H1 (cell line): ENCODE measurements around the gene SKIDA1. TPM values are rescaled to one million over a fixed set of nuclear protein-coding genes. Genes with fewer than 3 reads are reported as not detected.
A peak's percentile ranks its signal among the peaks of the same experiment; 100 is the strongest.

Experiments
- ASH2L ChIP-seq: fragments of 200-600, 300-600 bp; sonication (generic); IDR thresholded peaks from one replicate; pipeline ENCODE4 v1.7.1; 2017; ENCODE audit warnings: low read length
- BACH1 ChIP-seq: IDR thresholded peaks from 2 replicates; pipeline ENCODE4 v1.6.1; 2012; ENCODE audit warnings: low read length, improper control_type of control experiment
- BCL11A ChIP-seq, 2 experiments: IDR thresholded peaks; one replicate each; pipeline ENCODE4 v1.6.1; 2011; ENCODE audit warnings: low read depth in 2 of 2, low read length in 2 of 2, mild to moderate bottlenecking in 2 of 2
- CEBPB ChIP-seq: IDR thresholded peaks from 2 replicates; pipeline ENCODE4 v1.6.1; 2012; ENCODE audit warnings: low read depth, low read length
- EGR1 ChIP-seq: IDR thresholded peaks from 2 replicates; pipeline ENCODE4 v1.6.1; 2011; ENCODE audit warnings: low read depth, low read length, borderline replicate concordance
- EP300 ChIP-seq, 2 experiments: IDR thresholded peaks; 1 replicate in 1 of 2; 2 replicates in 1 of 2; pipeline ENCODE4 v1.6.1; 2011 to 2012; ENCODE audit warnings: low read depth in 2 of 2, low read length in 2 of 2, mild to moderate bottlenecking in 2 of 2, borderline replicate concordance in 1 of 2, inconsistent platforms in 1 of 2, moderate library complexity in 1 of 2
- GABPA ChIP-seq: IDR thresholded peaks from 2 replicates; pipeline ENCODE4 v1.6.1; 2011; ENCODE audit warnings: mild to moderate bottlenecking, low read length, moderate library complexity, borderline replicate concordance; ENCODE audit not compliant: insufficient read depth
- GTF2F1 ChIP-seq: IDR thresholded peaks from 2 replicates; pipeline ENCODE4 v1.6.1; 2012; ENCODE audit warnings: low read depth, low read length, improper control_type of control experiment, borderline replicate concordance
- HDAC2 ChIP-seq, 2 experiments: fragments of 300-600 bp in 1 of 2; sonication (generic) in 1 of 2; IDR thresholded peaks; 2 replicates each; pipeline ENCODE4 v1.6.1; 2011 to 2012; ENCODE audit warnings: low read depth in 2 of 2, low read length in 2 of 2, mild to moderate bottlenecking in 2 of 2, moderate library complexity in 2 of 2, borderline replicate concordance in 1 of 2, inconsistent platforms in 1 of 2
- HDAC6 ChIP-seq: IDR thresholded peaks from one replicate; pipeline ENCODE4 v1.7.1; 2012; ENCODE audit warnings: low read depth, mild to moderate bottlenecking, inconsistent platforms, low read length, moderate library complexity
- JUN ChIP-seq: IDR thresholded peaks from 2 replicates; pipeline ENCODE4 v1.6.1; 2011; ENCODE audit warnings: low read depth, mild to moderate bottlenecking, improper control_type of control experiment, low read length
- KDM4A ChIP-seq: IDR thresholded peaks from one replicate; pipeline ENCODE4 v1.7.1; 2012; ENCODE audit warnings: low read depth, mild to moderate bottlenecking, moderate library complexity, low read length, inconsistent platforms; ENCODE audit not compliant: severe bottlenecking
- PHF8 ChIP-seq: fragments of 200-600 bp; sonication (generic); conservative IDR thresholded peaks from 2 replicates; pipeline ENCODE4 v1.7.1; 2012; ENCODE audit warnings: low read depth, mild to moderate bottlenecking, inconsistent platforms, low read length, moderate library complexity
- POLR2AphosphoS5 ChIP-seq: IDR thresholded peaks from 2 replicates; pipeline ENCODE4 v1.6.1; 2011; ENCODE audit warnings: low read depth, low read length
- RAD21 ChIP-seq, 2 experiments: IDR thresholded peaks in 1 of 2; conservative IDR thresholded peaks in 1 of 2; 2 replicates each; pipeline ENCODE4 v1.6.1; 2011; ENCODE audit warnings: low read depth in 2 of 2, low read length in 2 of 2, improper control_type of control experiment in 1 of 2, inconsistent platforms in 1 of 2, mild to moderate bottlenecking in 1 of 2, moderate library complexity in 1 of 2
- RBBP5 ChIP-seq: IDR thresholded peaks from 2 replicates; pipeline ENCODE4 v1.7.1; 2012; ENCODE audit warnings: low read depth, mild to moderate bottlenecking, inconsistent platforms, low read length, moderate library complexity, borderline replicate concordance
- RFX5 ChIP-seq: IDR thresholded peaks from 2 replicates; pipeline ENCODE4 v1.6.1; 2011; ENCODE audit warnings: low read depth, low read length, improper control_type of control experiment, borderline replicate concordance
- SIX5 ChIP-seq: IDR thresholded peaks from 2 replicates; pipeline ENCODE4 v1.6.1; 2011; ENCODE audit warnings: mild to moderate bottlenecking, low read depth, low read length
- SP4 ChIP-seq: IDR thresholded peaks from 2 replicates; pipeline ENCODE4 v1.6.1; 2012; ENCODE audit warnings: low read length, inconsistent platforms
- TBP ChIP-seq: IDR thresholded peaks from 2 replicates; pipeline ENCODE4 v1.6.1; 2011; ENCODE audit warnings: low read depth, low read length, improper control_type of control experiment
- USF2 ChIP-seq: IDR thresholded peaks from 2 replicates; pipeline ENCODE4 v1.6.1; 2011; ENCODE audit warnings: low read length, improper control_type of control experiment
- ZNF274 ChIP-seq: IDR thresholded peaks from 2 replicates; pipeline ENCODE4 v1.7.0; 2012; ENCODE audit warnings: low read length, borderline replicate concordance; ENCODE audit errors: extremely low read depth
- polyA plus RNA-seq, 7 experiments: library from polyadenylated mRNA; depleted of rRNA in 3 of 7; stranded (reverse) in 5 of 7; unstranded in 2 of 7; fragments of >200 nt in 5 of 7; fragments of 200-250 nt in 2 of 7; gene quantifications; 1 replicate in 5 of 7; 2 replicates in 1 of 7; 4 replicates in 1 of 7; pipeline versions ENCODE4 v1.2.1 to v1.2.3, GENCODE V29; 2011 to 2013; ENCODE audit warnings: missing spikeins in 2 of 7, mixed read lengths in 2 of 7
- total RNA-seq: library from RNA; stranded (reverse); fragmentation: NEBNext Ultra II Directional; extraction: Animal tissue kit (Norgen Biotek cat#: 25700); gene quantifications from 2 replicates; pipeline ENCODE4 v1.2.1, GENCODE V29; 2021

Gene SKIDA1
- total and polyA plus RNA-seq, 2 of the 8 experiments (the other 6 are each of a cell fraction or from before 2014, with no cell fraction given), result 1.5 to 8.0 TPM

GRCh38 chr10:21494191-21495001 is 31.1 kb downstream of the SKIDA1 start (continued):
- no peak for TF ChIP-seq GTF2F1
- TF ChIP-seq KDM4A, result no peak
- no peak for TF ChIP-seq CEBPB
- no peak for TF ChIP-seq POLR2AphosphoS5
- no peak for TF ChIP-seq TBP
- no peak for TF ChIP-seq USF2
- TF ChIP-seq EP300 (IDR thresholded peaks at IDR 0.05; ENCODE audit: borderline replicate concordance in 1 of 2, low read depth in 2 of 2, low read length in 2 of 2), result no peak
- TF ChIP-seq SIX5, result no peak
- 0 out of 2 replicates have a peak, but pooled peaks have one; percentile 17 for TF ChIP-seq BACH1
- no peak for TF ChIP-seq RFX5
- TF ChIP-seq ASH2L, result peak; percentile 31
- TF ChIP-seq RBBP5, result no peak
- TF ChIP-seq JUN, result no peak
- TF ChIP-seq HDAC2 (IDR thresholded peaks at IDR 0.05; ENCODE audit: borderline replicate concordance in 1 of 2, low read depth in 2 of 2, low read length in 2 of 2), result no peak
- TF ChIP-seq BCL11A (IDR thresholded peaks at IDR 0.05; ENCODE audit: low read depth in 2 of 2, low read length in 2 of 2), result no peak
- no peak for TF ChIP-seq HDAC6
- no peak for TF ChIP-seq ZNF274
- TF ChIP-seq SP4, result no peak
- TF ChIP-seq RAD21 (IDR thresholded peaks at IDR 0.05 in 1 of 2, conservative IDR thresholded peaks at IDR 0.05 in 1 of 2; ENCODE audit: low read depth in 2 of 2, low read length in 2 of 2), result peak; percentile 34 to 44; a peak in 2 of 4 replicates
- no peak for TF ChIP-seq PHF8
- no peak for TF ChIP-seq GABPA
- no peak for TF ChIP-seq EGR1
